ENCODE results near the gene ZNF813.
A peak's percentile ranks its signal among the peaks of the same experiment; 100 is the strongest.

Gene ZNF813

GRCh38 chr19:53519446-53519845 lies 51.9 kb downstream of the ZNF813 start:
- Histone ChIP-seq H3K27me3 (replicated peaks; ENCODE audit: control insufficient read depth, insufficient read depth, low read length, poor library complexity, severe bottlenecking) (no peaks in the 10 kb centered on the region), H3K4me1 (ENCODE audit: control insufficient read depth, insufficient read depth, low read length, poor library complexity, severe bottlenecking) (peaks cover 7% of the 10 kb centered on the region), H3K9me3 (ENCODE audit: control insufficient read depth, low read length) (no peaks in the 10 kb centered on the region), H3K36me3 (ENCODE audit: control insufficient read depth, insufficient read depth, low read length) (no peaks in the 10 kb centered on the region), H3K27ac (ENCODE audit: insufficient read depth, low read length, poor library complexity, severe bottlenecking) (no peak overlapping the region), H3K4me3 (ENCODE audit: insufficient read depth, low read depth, low read length, poor library complexity, severe bottlenecking) (no peak overlapping the region)
- DNase-seq: no peak

- Histone ChIP-seq H3K4me3 (ENCODE audit: insufficient read depth, low read depth, low read length, poor library complexity, severe bottlenecking) (peak overlapping the region; percentile 98), H3K4me1 (ENCODE audit: control insufficient read depth, insufficient read depth, low read length, poor library complexity, severe bottlenecking) (peaks cover 7% of the 10 kb centered on the region)
- no peak for DNase-seq
Measured at GRCh38 chr19:53520163-53520546, 52.6 kb downstream of the ZNF813 start.

GRCh38 chr19:53520547-53521372 lies 53.2 kb downstream of the ZNF813 start:
- Histone ChIP-seq H3K36me3 (ENCODE audit: control insufficient read depth, insufficient read depth, low read length) (no peaks in the 10 kb centered on the region), H3K4me1 (ENCODE audit: control insufficient read depth, insufficient read depth, low read length, poor library complexity, severe bottlenecking) (peaks cover 7% of the 10 kb centered on the region), H3K27me3 (replicated peaks; ENCODE audit: control insufficient read depth, insufficient read depth, low read length, poor library complexity, severe bottlenecking) (no peaks in the 10 kb centered on the region), H3K27ac (ENCODE audit: insufficient read depth, low read length, poor library complexity, severe bottlenecking) (peak overlapping the region; percentile 66), H3K4me3 (ENCODE audit: insufficient read depth, low read depth, low read length, poor library complexity, severe bottlenecking) (peak overlapping the region; percentile 98), H3K9me3 (ENCODE audit: control insufficient read depth, low read length) (peaks cover 3% of the 10 kb centered on the region)
- peak; percentile 69 to 85 (median 81) for DNase-seq

More at GRCh38 chr19:53520163-53520546, 52.6 kb downstream of the ZNF813 start:
- Histone ChIP-seq H3K27me3 (replicated peaks; ENCODE audit: control insufficient read depth, insufficient read depth, low read length, poor library complexity, severe bottlenecking) (no peaks in the 10 kb centered on the region), H3K9me3 (ENCODE audit: control insufficient read depth, low read length) (no peaks in the 10 kb centered on the region), H3K27ac (ENCODE audit: insufficient read depth, low read length, poor library complexity, severe bottlenecking) (peak overlapping the region; percentile 66), H3K36me3 (ENCODE audit: control insufficient read depth, insufficient read depth, low read length) (no peaks in the 10 kb centered on the region)

GRCh38 chr19:53521373-53522202 lies 54.1 kb downstream of the ZNF813 start:
- DNase-seq: no peak

GRCh38 chr19:53525922-53526321 lies 58.4 kb downstream of the ZNF813 start:
- H3K9me3 ChIP-seq (ENCODE audit: control insufficient read depth, low read length): peaks cover 8% of the 10 kb centered on the region
- no peak overlapping the region for H3K4me3 ChIP-seq (ENCODE audit: insufficient read depth, low read depth, low read length, poor library complexity, severe bottlenecking)
- no peaks in the 10 kb centered on the region for H3K36me3 ChIP-seq (ENCODE audit: control insufficient read depth, insufficient read depth, low read length)
- DNase-seq: no peak
- H3K4me1 ChIP-seq (ENCODE audit: control insufficient read depth, insufficient read depth, low read length, poor library complexity, severe bottlenecking): peaks cover 7% of the 10 kb centered on the region
- H3K27ac ChIP-seq (ENCODE audit: insufficient read depth, low read length, poor library complexity, severe bottlenecking): no peak overlapping the region
- H3K27me3 ChIP-seq (replicated peaks; ENCODE audit: control insufficient read depth, insufficient read depth, low read length, poor library complexity, severe bottlenecking): no peaks in the 10 kb centered on the region

More at GRCh38 chr19:53521373-53522202, 54.1 kb downstream of the ZNF813 start:
- Histone ChIP-seq H3K4me1 (ENCODE audit: control insufficient read depth, insufficient read depth, low read length, poor library complexity, severe bottlenecking) (peaks cover 7% of the 10 kb centered on the region), H3K4me3 (ENCODE audit: insufficient read depth, low read depth, low read length, poor library complexity, severe bottlenecking) (peak overlapping the region; percentile 98), H3K27me3 (replicated peaks; ENCODE audit: control insufficient read depth, insufficient read depth, low read length, poor library complexity, severe bottlenecking) (no peaks in the 10 kb centered on the region), H3K36me3 (ENCODE audit: control insufficient read depth, insufficient read depth, low read length) (no peaks in the 10 kb centered on the region), H3K9me3 (ENCODE audit: control insufficient read depth, low read length) (peaks cover 8% of the 10 kb centered on the region), H3K27ac (ENCODE audit: insufficient read depth, low read length, poor library complexity, severe bottlenecking) (peak overlapping the region; percentile 66)

- H3K27ac ChIP-seq (ENCODE audit: insufficient read depth, low read length, poor library complexity, severe bottlenecking): no peak overlapping the region
- H3K9me3 ChIP-seq (ENCODE audit: control insufficient read depth, low read length): peaks cover 7% of the 10 kb centered on the region
- no peaks in the 10 kb centered on the region for H3K27me3 ChIP-seq (replicated peaks; ENCODE audit: control insufficient read depth, insufficient read depth, low read length, poor library complexity, severe bottlenecking)
- no peak for DNase-seq
- H3K4me1 ChIP-seq (ENCODE audit: control insufficient read depth, insufficient read depth, low read length, poor library complexity, severe bottlenecking): no peaks in the 10 kb centered on the region
- H3K36me3 ChIP-seq (ENCODE audit: control insufficient read depth, insufficient read depth, low read length): no peaks in the 10 kb centered on the region
- H3K4me3 ChIP-seq (ENCODE audit: insufficient read depth, low read depth, low read length, poor library complexity, severe bottlenecking): no peak overlapping the region
Measured at GRCh38 chr19:53530622-53531021, 63.1 kb downstream of the ZNF813 start.

GRCh38 chr19:53531457-53531856 lies 63.9 kb downstream of the ZNF813 start:
- no peak overlapping the region for H3K27ac ChIP-seq (ENCODE audit: insufficient read depth, low read length, poor library complexity, severe bottlenecking)
- no peak overlapping the region for H3K4me3 ChIP-seq (ENCODE audit: insufficient read depth, low read depth, low read length, poor library complexity, severe bottlenecking)
- H3K27me3 ChIP-seq (replicated peaks; ENCODE audit: control insufficient read depth, insufficient read depth, low read length, poor library complexity, severe bottlenecking): no peaks in the 10 kb centered on the region
- H3K9me3 ChIP-seq (ENCODE audit: control insufficient read depth, low read length): no peaks in the 10 kb centered on the region
- no peaks in the 10 kb centered on the region for H3K36me3 ChIP-seq (ENCODE audit: control insufficient read depth, insufficient read depth, low read length)
- no peak for DNase-seq
- H3K4me1 ChIP-seq (ENCODE audit: control insufficient read depth, insufficient read depth, low read length, poor library complexity, severe bottlenecking): no peaks in the 10 kb centered on the region

- DNase-seq: no peak
- H3K4me1 ChIP-seq (ENCODE audit: control insufficient read depth, insufficient read depth, low read length, poor library complexity, severe bottlenecking): peaks cover 3% of the 10 kb centered on the region
- H3K9me3 ChIP-seq (ENCODE audit: control insufficient read depth, low read length): no peaks in the 10 kb centered on the region
- H3K4me3 ChIP-seq (ENCODE audit: insufficient read depth, low read depth, low read length, poor library complexity, severe bottlenecking): no peak overlapping the region
- no peak overlapping the region for H3K27ac ChIP-seq (ENCODE audit: insufficient read depth, low read length, poor library complexity, severe bottlenecking)
- no peaks in the 10 kb centered on the region for H3K36me3 ChIP-seq (ENCODE audit: control insufficient read depth, insufficient read depth, low read length)
- no peaks in the 10 kb centered on the region for H3K27me3 ChIP-seq (replicated peaks; ENCODE audit: control insufficient read depth, insufficient read depth, low read length, poor library complexity, severe bottlenecking)
Measured at GRCh38 chr19:53532362-53532761, 64.8 kb downstream of the ZNF813 start.

- Histone ChIP-seq H3K9me3 (ENCODE audit: control insufficient read depth, low read length) (no peaks in the 10 kb centered on the region), H3K4me1 (ENCODE audit: control insufficient read depth, insufficient read depth, low read length, poor library complexity, severe bottlenecking) (peaks cover 3% of the 10 kb centered on the region), H3K4me3 (ENCODE audit: insufficient read depth, low read depth, low read length, poor library complexity, severe bottlenecking) (no peak overlapping the region), H3K27ac (ENCODE audit: insufficient read depth, low read length, poor library complexity, severe bottlenecking) (no peak overlapping the region), H3K36me3 (ENCODE audit: control insufficient read depth, insufficient read depth, low read length) (no peaks in the 10 kb centered on the region), H3K27me3 (replicated peaks; ENCODE audit: control insufficient read depth, insufficient read depth, low read length, poor library complexity, severe bottlenecking) (no peaks in the 10 kb centered on the region)
- DNase-seq: no peak
Measured at GRCh38 chr19:53536225-53536548, 68.7 kb downstream of the ZNF813 start.

- Histone ChIP-seq H3K4me3 (ENCODE audit: insufficient read depth, low read depth, low read length, poor library complexity, severe bottlenecking) (peak overlapping the region; percentile 67), H3K27ac (ENCODE audit: insufficient read depth, low read length, poor library complexity, severe bottlenecking) (peak overlapping the region; percentile 95), H3K27me3 (replicated peaks; ENCODE audit: control insufficient read depth, insufficient read depth, low read length, poor library complexity, severe bottlenecking) (no peaks in the 10 kb centered on the region), H3K4me1 (ENCODE audit: control insufficient read depth, insufficient read depth, low read length, poor library complexity, severe bottlenecking) (peaks cover 6% of the 10 kb centered on the region), H3K36me3 (ENCODE audit: control insufficient read depth, insufficient read depth, low read length) (peaks cover 6% of the 10 kb centered on the region), H3K9me3 (ENCODE audit: control insufficient read depth, low read length) (no peaks in the 10 kb centered on the region)
- DNase-seq: no peak
Measured at GRCh38 chr19:53537121-53537520, 69.6 kb downstream of the ZNF813 start.
